ENCODE measurements around the gene LRRN1.
"Not testable (repeated sequence)": the region's sequence is repeated elsewhere in the genome, so short reads cannot be mapped to it uniquely, and the experiment has no call there.

Gene LRRN1

GRCh38 chr3:3862534-3862933 lies 63.3 kb downstream of the LRRN1 start:
- no peaks in the 10 kb centered on the region for H3K27me3 ChIP-seq (ENCODE audit: insufficient read depth, low read length, poor library complexity, severe bottlenecking)
- H3K4me2 ChIP-seq (ENCODE audit: low read depth, low read length, poor library complexity, severe bottlenecking) = no peak overlapping the region
- H3K9me2 ChIP-seq (replicated peaks; ENCODE audit: low read depth, low read length) = no peaks in the 10 kb centered on the region
- H3K79me2 ChIP-seq (ENCODE audit: insufficient read depth, low read length) = no peaks in the 10 kb centered on the region
- no peaks in the 10 kb centered on the region for H3K36me3 ChIP-seq (ENCODE audit: insufficient read depth, low read length)
- no peak overlapping the region for H3K4me3 ChIP-seq (ENCODE audit: low read length, poor library complexity, severe bottlenecking)
- no peaks in the 10 kb centered on the region for H3K4me1 ChIP-seq (ENCODE audit: insufficient read depth, low read length, poor library complexity, severe bottlenecking)
- H3K9ac ChIP-seq (ENCODE audit: low read depth, low read length, poor library complexity, severe bottlenecking) = no peak overlapping the region
- H4K20me1 ChIP-seq (ENCODE audit: insufficient read depth, low read length, poor library complexity, severe bottlenecking) = no peaks in the 10 kb centered on the region
- no peaks in the 10 kb centered on the region for H3F3A ChIP-seq (ENCODE audit: low read depth)
- no peaks in the 10 kb centered on the region; the same call in 1 of the 2 replicates for H3K9me3 ChIP-seq (ENCODE audit: insufficient read depth, low read depth, low read length)
- no peak overlapping the region for H2AFZ ChIP-seq (ENCODE audit: low read length)
- no peak for TF ChIP-seq EZH2phosphoT487 (IDR thresholded peaks at IDR 0.05; ENCODE audit: borderline replicate concordance)
- TF ChIP-seq CTCF (conservative IDR thresholded peaks at IDR 0.05; ENCODE audit: low read length) = no peak

GRCh38 chr3:3875491-3875890 lies 76.3 kb downstream of the LRRN1 start:
- Histone ChIP-seq H3K9me2 (replicated peaks; ENCODE audit: low read depth, low read length) (no peaks in the 10 kb centered on the region), H3K9me3 (ENCODE audit: insufficient read depth, low read depth, low read length) (no peaks in the 10 kb centered on the region), H3K4me1 (ENCODE audit: insufficient read depth, low read length, poor library complexity, severe bottlenecking) (no peaks in the 10 kb centered on the region), H4K20me1 (ENCODE audit: insufficient read depth, low read length, poor library complexity, severe bottlenecking) (no peaks in the 10 kb centered on the region), H3F3A (ENCODE audit: low read depth) (no peaks in the 10 kb centered on the region), H3K4me3 (ENCODE audit: low read length, poor library complexity, severe bottlenecking) (no peak overlapping the region), H3K9ac (ENCODE audit: low read depth, low read length, poor library complexity, severe bottlenecking) (no peak overlapping the region), H3K4me2 (ENCODE audit: low read depth, low read length, poor library complexity, severe bottlenecking) (no peak overlapping the region), H3K36me3 (ENCODE audit: insufficient read depth, low read length) (no peaks in the 10 kb centered on the region), H3K27me3 (ENCODE audit: insufficient read depth, low read length, poor library complexity, severe bottlenecking) (no peaks in the 10 kb centered on the region), H3K79me2 (ENCODE audit: insufficient read depth, low read length) (no peaks in the 10 kb centered on the region), H2AFZ (ENCODE audit: low read length) (no peak overlapping the region)
- TF ChIP-seq EZH2phosphoT487 (IDR thresholded peaks at IDR 0.05; ENCODE audit: borderline replicate concordance) (no peak), CTCF (conservative IDR thresholded peaks at IDR 0.05; ENCODE audit: low read length) (no peak)

- H3K36me3 ChIP-seq (ENCODE audit: insufficient read depth, low read length) = no peaks in the 10 kb centered on the region
- no peaks in the 10 kb centered on the region for H3K79me2 ChIP-seq (ENCODE audit: insufficient read depth, low read length)
Observed at GRCh38 chr3:3881050-3881449, 81.8 kb downstream of the LRRN1 start.

GRCh38 chr3:3887311-3887710 lies 88.1 kb downstream of the LRRN1 start:
- H2AFZ ChIP-seq (ENCODE audit: low read length); H3K9me2 ChIP-seq (replicated peaks; ENCODE audit: low read depth, low read length); H3F3A ChIP-seq (ENCODE audit: low read depth); H4K20me1 ChIP-seq (ENCODE audit: insufficient read depth, low read length, poor library complexity, severe bottlenecking); H3K4me2 ChIP-seq (ENCODE audit: low read depth, low read length, poor library complexity, severe bottlenecking); H3K9ac ChIP-seq (ENCODE audit: low read depth, low read length, poor library complexity, severe bottlenecking); H3K4me1 ChIP-seq (ENCODE audit: insufficient read depth, low read length, poor library complexity, severe bottlenecking); H3K36me3 ChIP-seq (ENCODE audit: insufficient read depth, low read length); H3K4me3 ChIP-seq (ENCODE audit: low read length, poor library complexity, severe bottlenecking); H3K27me3 ChIP-seq (ENCODE audit: insufficient read depth, low read length, poor library complexity, severe bottlenecking); H3K79me2 ChIP-seq (ENCODE audit: insufficient read depth, low read length); H3K9me3 ChIP-seq (ENCODE audit: insufficient read depth, low read depth, low read length): not testable (repeated sequence)

More at GRCh38 chr3:3881050-3881449, 81.8 kb downstream of the LRRN1 start:
- Histone ChIP-seq H3K9ac (ENCODE audit: low read depth, low read length, poor library complexity, severe bottlenecking) (no peak overlapping the region), H3K4me2 (ENCODE audit: low read depth, low read length, poor library complexity, severe bottlenecking) (no peak overlapping the region), H2AFZ (ENCODE audit: low read length) (no peak overlapping the region), H3F3A (ENCODE audit: low read depth) (no peaks in the 10 kb centered on the region), H3K9me3 (ENCODE audit: insufficient read depth, low read depth, low read length) (no peaks in the 10 kb centered on the region), H4K20me1 (ENCODE audit: insufficient read depth, low read length, poor library complexity, severe bottlenecking) (no peaks in the 10 kb centered on the region), H3K27me3 (ENCODE audit: insufficient read depth, low read length, poor library complexity, severe bottlenecking) (no peaks in the 10 kb centered on the region), H3K4me1 (ENCODE audit: insufficient read depth, low read length, poor library complexity, severe bottlenecking) (no peaks in the 10 kb centered on the region), H3K4me3 (ENCODE audit: low read length, poor library complexity, severe bottlenecking) (no peak overlapping the region), H3K9me2 (replicated peaks; ENCODE audit: low read depth, low read length) (no peaks in the 10 kb centered on the region)
- TF ChIP-seq CTCF (conservative IDR thresholded peaks at IDR 0.05; ENCODE audit: low read length) (no peak), EZH2phosphoT487 (IDR thresholded peaks at IDR 0.05; ENCODE audit: borderline replicate concordance) (no peak)

Measured in Loucy (cell line).